H1 (cell line): ENCODE data around the gene ANO2. TPM values are rescaled to one million over a fixed set of nuclear protein-coding genes. Genes with fewer than 3 reads are reported as not detected.

Experiments used
- CTCF ChIA-PET: fragments of 300-600 bp; sonication (Branson Sonifier 250); formaldehyde crosslinking; loops from one replicate; lab custom pipeline; 2021; ENCODE audit not compliant: partially characterized antibody; lab: Charles Lee
- POLR2A ChIA-PET: fragments of 300-600 bp; sonication (Branson Sonifier 250); formaldehyde crosslinking; loops from one replicate; lab custom pipeline; 2021; ENCODE audit warnings: inconsistent platforms; ENCODE audit not compliant: partially characterized antibody; lab: Charles Lee
- DNase-seq, 2 experiments: peaks; one replicate each; pipeline versions ENCODE4 v3.0.0 to v3.0.0-alpha.2; 2010 to 2022; ENCODE audit warnings: low spot score in 2 of 2, low read depth in 1 of 2, mixed read lengths in 1 of 2
- FAIRE-seq: peaks from 2 replicates; lab custom pipeline; 2011; peaks lifted over from hg19 to GRCh38; lab: Jason Lieb, UNC
- H2AFZ ChIP-seq: 2 replicates; pipeline ENCODE4 v1.8.1; 2012; ENCODE audit warnings: low read length, inconsistent platforms
- H2AK5ac ChIP-seq: 2 replicates; pipeline ENCODE4 v1.6.1; 2013; ENCODE audit warnings: low read depth, low read length
- H2BK120ac ChIP-seq: replicated peaks from 2 replicates; pipeline ENCODE3; 2013; ENCODE audit warnings: low read depth, low read length, inconsistent platforms
- H2BK12ac ChIP-seq: 2 replicates; pipeline ENCODE4 v1.6.1; 2013; ENCODE audit warnings: low read depth, low read length
- H2BK15ac ChIP-seq: 2 replicates; pipeline ENCODE4 v1.6.1; 2013; ENCODE audit warnings: low read length
- H2BK20ac ChIP-seq: 2 replicates; pipeline ENCODE4 v1.6.1; 2013; ENCODE audit warnings: low read length
- H2BK5ac ChIP-seq: 2 replicates; pipeline ENCODE4 v1.6.1; 2013; ENCODE audit warnings: low read depth, low read length
- H3K14ac ChIP-seq: 2 replicates; pipeline ENCODE4 v1.6.1; 2013; ENCODE audit warnings: inconsistent platforms; ENCODE audit not compliant: insufficient read length
- H3K18ac ChIP-seq: 2 replicates; pipeline ENCODE4 v1.6.1; 2013; ENCODE audit warnings: low read length; ENCODE audit errors: extremely low read depth
- H3K23ac ChIP-seq: 2 replicates; pipeline ENCODE4 v1.6.1; 2013; ENCODE audit warnings: inconsistent platforms; ENCODE audit not compliant: insufficient read length
- H3K23me2 ChIP-seq: 2 replicates; pipeline ENCODE4 v1.6.1; 2013; ENCODE audit warnings: low read depth, low read length
- H3K27ac ChIP-seq: 2 replicates; pipeline ENCODE4 v1.6.1; 2011; ENCODE audit warnings: low read depth, low read length, inconsistent platforms
- H3K27me3 ChIP-seq, 4 experiments: replicated peaks in 1 of 4; 1 replicate in 1 of 4; 2 replicates in 3 of 4; pipeline versions ENCODE4 v1.6.1 to v1.8.1; 2011 to 2013; ENCODE audit warnings: low read length in 3 of 4, mild to moderate bottlenecking in 3 of 4, inconsistent platforms in 2 of 4, mixed read lengths in 2 of 4, moderate library complexity in 1 of 4; ENCODE audit not compliant: control insufficient read depth in 3 of 4, insufficient read depth in 3 of 4; ENCODE audit errors: extremely low read depth in 1 of 4
- H3K36me3 ChIP-seq, 4 experiments: 2 replicates each; pipeline versions ENCODE4 v1.6.1 to v1.8.1; 2011 to 2013; ENCODE audit warnings: mild to moderate bottlenecking in 4 of 4, low read length in 3 of 4, moderate library complexity in 2 of 4, control low read depth in 1 of 4, inconsistent platforms in 1 of 4; ENCODE audit not compliant: insufficient read depth in 4 of 4, control insufficient read depth in 2 of 4
- H3K4ac ChIP-seq: replicated peaks from 2 replicates; pipeline ENCODE3; 2013; ENCODE audit warnings: low read length, low read depth, mixed read lengths, inconsistent platforms; ENCODE audit not compliant: insufficient read length
- H3K4me1 ChIP-seq, 4 experiments: replicated peaks in 1 of 4; 1 replicate in 1 of 4; 2 replicates in 3 of 4; pipeline versions ENCODE4 v1.6.1 to v1.8.1; 2011 to 2013; ENCODE audit warnings: low read length in 3 of 4, inconsistent platforms in 2 of 4, mixed read lengths in 1 of 4; ENCODE audit not compliant: insufficient read depth in 4 of 4, control insufficient read depth in 3 of 4
- H3K4me2 ChIP-seq, 2 experiments: 2 replicates each; pipeline versions ENCODE4 v1.6.1 to v1.8.1; 2011 to 2013; ENCODE audit warnings: low read depth in 2 of 2, low read length in 2 of 2, control low read depth in 1 of 2, inconsistent platforms in 1 of 2, mild to moderate bottlenecking in 1 of 2; ENCODE audit not compliant: insufficient read depth in 1 of 2
- H3K4me3 ChIP-seq, 4 experiments: fragments of 200-600, 300-600 bp in 1 of 4; sonication (generic), shearing (Covaris generic), sonication (Bioruptor Twin) in 1 of 4; 2 replicates each; pipeline versions ENCODE4 v1.5.1 to v1.8.1; 2011 to 2016; ENCODE audit warnings: low read length in 4 of 4, low read depth in 3 of 4, control low read depth in 2 of 4, inconsistent platforms in 2 of 4, mild to moderate bottlenecking in 2 of 4, mixed read lengths in 1 of 4, moderate library complexity in 1 of 4; ENCODE audit not compliant: insufficient read depth in 2 of 4; ENCODE audit errors: extremely low read depth in 1 of 4
- H3K56ac ChIP-seq: replicated peaks from 2 replicates; pipeline ENCODE3; 2013; ENCODE audit warnings: low read depth, mild to moderate bottlenecking, mixed read lengths, low read length, inconsistent platforms; ENCODE audit not compliant: insufficient read length
- H3K79me1 ChIP-seq: 2 replicates; pipeline ENCODE4 v1.6.1; 2013; ENCODE audit warnings: low read depth, low read length, control low read depth
- H3K79me2 ChIP-seq, 2 experiments: 2 replicates each; pipeline versions ENCODE4 v1.6.1 to v1.8.1; 2012 to 2013; ENCODE audit warnings: low read length in 2 of 2, mild to moderate bottlenecking in 2 of 2, inconsistent platforms in 1 of 2; ENCODE audit not compliant: insufficient read depth in 2 of 2, control insufficient read depth in 1 of 2
- H3K9ac ChIP-seq, 4 experiments: replicated peaks in 1 of 4; 1 replicate in 1 of 4; 2 replicates in 3 of 4; pipeline versions ENCODE4 v1.6.1 to v1.8.1; 2011 to 2013; ENCODE audit warnings: low read depth in 3 of 4, low read length in 3 of 4, control low read depth in 2 of 4, mild to moderate bottlenecking in 2 of 4, moderate library complexity in 2 of 4, inconsistent platforms in 1 of 4; ENCODE audit errors: extremely low read depth in 1 of 4
- H3K9me3 ChIP-seq, 2 experiments: 2 replicates each; pipeline versions ENCODE4 v1.6.1 to v1.8.1; 2012 to 2013; ENCODE audit warnings: mild to moderate bottlenecking in 2 of 2, moderate library complexity in 2 of 2, control low read depth in 1 of 2, inconsistent platforms in 1 of 2, low read depth in 1 of 2, low read length in 1 of 2, mixed read lengths in 1 of 2; ENCODE audit not compliant: insufficient read depth in 2 of 2
- H4K20me1 ChIP-seq, 2 experiments: replicated peaks in 1 of 2; 2 replicates each; pipeline versions ENCODE3 to v1.8.1; 2011 to 2013; ENCODE audit warnings: inconsistent platforms in 2 of 2, low read length in 2 of 2, mild to moderate bottlenecking in 1 of 2; ENCODE audit not compliant: insufficient read depth in 2 of 2, control insufficient read depth in 1 of 2
- H4K5ac ChIP-seq: 2 replicates; pipeline ENCODE4 v1.6.1; 2013; ENCODE audit warnings: low read length, low read depth, mixed read lengths, inconsistent platforms; ENCODE audit not compliant: insufficient read length
- H4K8ac ChIP-seq: 2 replicates; pipeline ENCODE4 v1.8.0; 2013; ENCODE audit warnings: mild to moderate bottlenecking, moderate library complexity, low read length, inconsistent platforms; ENCODE audit not compliant: insufficient read depth; ENCODE audit errors: extremely low read depth
- H4K91ac ChIP-seq: replicated peaks from 2 replicates; pipeline ENCODE3; 2013; ENCODE audit warnings: low read length, mixed read lengths, inconsistent platforms; ENCODE audit not compliant: insufficient read length
- ATF3 ChIP-seq: IDR thresholded peaks from 2 replicates; pipeline ENCODE4 v1.6.1; 2011; ENCODE audit warnings: low read depth, mild to moderate bottlenecking, low read length; ENCODE audit not compliant: insufficient read depth
- BACH1 ChIP-seq: IDR thresholded peaks from 2 replicates; pipeline ENCODE4 v1.6.1; 2012; ENCODE audit warnings: low read length, improper control_type of control experiment
- CBX8 ChIP-seq: fragments of 300-800, 300-1000 bp; sonication (generic); IDR thresholded peaks from 2 replicates; pipeline ENCODE4 v1.7.1; 2016; ENCODE audit warnings: low read depth, low read length, borderline replicate concordance
- CEBPB ChIP-seq: IDR thresholded peaks from 2 replicates; pipeline ENCODE4 v1.6.1; 2012; ENCODE audit warnings: low read depth, low read length
- FOSL1 ChIP-seq: IDR thresholded peaks from 2 replicates; pipeline ENCODE4 v1.6.1; 2011; ENCODE audit warnings: mild to moderate bottlenecking, low read depth, low read length, moderate library complexity; ENCODE audit not compliant: insufficient read depth
- GTF2F1 ChIP-seq: IDR thresholded peaks from 2 replicates; pipeline ENCODE4 v1.6.1; 2012; ENCODE audit warnings: low read depth, low read length, improper control_type of control experiment, borderline replicate concordance
- HDAC6 ChIP-seq: IDR thresholded peaks from one replicate; pipeline ENCODE4 v1.7.1; 2012; ENCODE audit warnings: low read depth, mild to moderate bottlenecking, inconsistent platforms, low read length, moderate library complexity
- JUN ChIP-seq: IDR thresholded peaks from 2 replicates; pipeline ENCODE4 v1.6.1; 2011; ENCODE audit warnings: low read depth, mild to moderate bottlenecking, improper control_type of control experiment, low read length
- KDM1A ChIP-seq: fragments of 200-600, 300-600 bp; sonication (generic); IDR thresholded peaks from 2 replicates; pipeline ENCODE4 v1.7.1; 2016; ENCODE audit warnings: mild to moderate bottlenecking, low read length, borderline replicate concordance
- KDM5A ChIP-seq: fragments of 200-600 bp; IDR thresholded peaks from 2 replicates; pipeline ENCODE4 v1.7.1; 2012; ENCODE audit warnings: mild to moderate bottlenecking, low read length, inconsistent platforms, mixed read lengths
- NRF1 ChIP-seq: IDR thresholded peaks from 2 replicates; pipeline ENCODE4 v1.6.1; 2011; ENCODE audit warnings: mild to moderate bottlenecking, low read depth, low read length, improper control_type of control experiment
- PHF8 ChIP-seq: fragments of 200-600 bp; sonication (generic); conservative IDR thresholded peaks from 2 replicates; pipeline ENCODE4 v1.7.1; 2012; ENCODE audit warnings: low read depth, mild to moderate bottlenecking, inconsistent platforms, low read length, moderate library complexity
- SAP30 ChIP-seq: fragments of 300-600 bp; sonication (generic); IDR thresholded peaks from 2 replicates; pipeline ENCODE4 v1.7.1; 2012; ENCODE audit warnings: low read length, moderate library complexity, mild to moderate bottlenecking, inconsistent platforms; ENCODE audit not compliant: insufficient read depth, insufficient replicate concordance
- SIRT6 ChIP-seq: IDR thresholded peaks from one replicate; pipeline ENCODE4 v1.7.1; 2012; ENCODE audit warnings: low read length, inconsistent platforms
- YY1 ChIP-seq: IDR thresholded peaks from 2 replicates; pipeline ENCODE4 v1.6.1; 2011; ENCODE audit warnings: low read depth, mild to moderate bottlenecking, low read length
- WGBS, 2 experiments: shearing (Covaris generic) in 1 of 2; methylation state at CpG; one replicate each; pipeline versions ENCODE4 v1.1.6 to v1.1.7; 2013 to 2015; ENCODE audit warnings: low lambda C conversion rate in 2 of 2, mixed read lengths in 2 of 2, inconsistent platforms in 1 of 2, low coverage in 1 of 2, missing lambda C conversion rate in 1 of 2; ENCODE audit not compliant: insufficient replicate concordance in 2 of 2, insufficient coverage in 1 of 2, insufficient read length in 1 of 2; ENCODE audit errors: extremely low coverage in 1 of 2, missing lambda C conversion rate in 1 of 2; 5-methylcytosine and 5-hydroxymethylcytosine counted together
- polyA plus RNA-seq, 7 experiments: library from polyadenylated mRNA; depleted of rRNA in 3 of 7; stranded (reverse) in 5 of 7; unstranded in 2 of 7; fragments of >200 nt in 5 of 7; fragments of 200-250 nt in 2 of 7; gene quantifications; 1 replicate in 5 of 7; 2 replicates in 1 of 7; 4 replicates in 1 of 7; pipeline versions ENCODE4 v1.2.1 to v1.2.3, GENCODE V29; 2011 to 2013; ENCODE audit warnings: missing spikeins in 2 of 7, mixed read lengths in 2 of 7
- total RNA-seq: library from RNA; stranded (reverse); fragmentation: NEBNext Ultra II Directional; extraction: Animal tissue kit (Norgen Biotek cat#: 25700); gene quantifications from 2 replicates; pipeline ENCODE4 v1.2.1, GENCODE V29; 2021

Gene ANO2
- total and polyA plus RNA-seq, 2 of the 8 experiments (the other 6 are each of a cell fraction or from before 2014, with no cell fraction given) = 1.9 to 5.5 TPM

GRCh38 chr12:5809586-5809985 lies 135.5 kb downstream of the ANO2 start:
- no peak overlapping the region for H2AK5ac ChIP-seq
- H2BK15ac ChIP-seq = peak overlapping the region; percentile 83; the same call in 1 of the 2 replicates
- H3K23ac ChIP-seq = no peak overlapping the region
- H2AFZ ChIP-seq = no peak overlapping the region
- FAIRE-seq (no peak), DNase-seq (no peak)
- ChIA-PET CTCF (interaction anchor here (1.0 to 3.0 kb wide), 8 partner anchors 11 to 178 kb away, joined by 3 to 16 read pairs (median 4); no protein-coding TSS in a partner anchor), POLR2A (no interaction called here)
- no peaks in the 10 kb centered on the region; a peak in 1 of 7 replicates for H3K4me1 ChIP-seq
- H2BK12ac ChIP-seq = no peak overlapping the region
- H2BK20ac ChIP-seq = no peak overlapping the region
- no peak overlapping the region for H4K8ac ChIP-seq
- no peaks in the 10 kb centered on the region for H3K9me3 ChIP-seq
- no peaks in the 10 kb centered on the region for H3K36me3 ChIP-seq
- H3K27ac ChIP-seq = no peak overlapping the region
- H3K27me3 ChIP-seq = no peaks in the 10 kb centered on the region
- H4K91ac ChIP-seq = no peak overlapping the region
- no peak overlapping the region for H3K56ac ChIP-seq
- no peak overlapping the region for H4K5ac ChIP-seq
- no peaks in the 10 kb centered on the region for H3K79me1 ChIP-seq
- no peak overlapping the region for H2BK120ac ChIP-seq
- H3K4me3 ChIP-seq = no peak overlapping the region
- no peak overlapping the region for H3K18ac ChIP-seq
- 89% methylated on average over 9 of the region's 9 CpGs; no CpG with 5 or more reads in 1 of the 2 experiments for WGBS, 2 experiments
- H3K9ac ChIP-seq = no peak overlapping the region
- H3K4ac ChIP-seq = no peak overlapping the region
- no peaks in the 10 kb centered on the region for H4K20me1 ChIP-seq
- H3K4me2 ChIP-seq = no peak overlapping the region
- H3K79me2 ChIP-seq = no peaks in the 10 kb centered on the region
- no peak overlapping the region for H2BK5ac ChIP-seq
- no peaks in the 10 kb centered on the region; the same call in none of the 2 replicates for H3K23me2 ChIP-seq
- H3K14ac ChIP-seq = no peak overlapping the region
- no peak for TF ChIP-seq YY1
- no peak for TF ChIP-seq FOSL1
- TF ChIP-seq KDM1A = no peak
- no peak for TF ChIP-seq HDAC6
- TF ChIP-seq NRF1 = no peak
- no peak for TF ChIP-seq PHF8
- TF ChIP-seq ATF3 = no peak
- TF ChIP-seq SIRT6 = no peak
- no peak for TF ChIP-seq SAP30
- no peak for TF ChIP-seq JUN
- no peak for TF ChIP-seq BACH1
- TF ChIP-seq GTF2F1 = no peak
- TF ChIP-seq CEBPB = no peak
- no peak for TF ChIP-seq CBX8
- no peak for TF ChIP-seq KDM5A
